Ascending aorta (tissue), 2 donors: ENCODE measurements around the gene FSTL5. TPM values are rescaled to one million over a fixed set of nuclear protein-coding genes. Genes with fewer than 3 reads are reported as not detected.

Experiments
- DNase-seq, 2 donors: peaks; one replicate each; pipeline ENCODE4 v3.0.0-alpha.2; 2019; ENCODE audit warnings: low spot score in 2 of 2
- H3K27ac ChIP-seq, 2 donors: fragments of 200-600 bp; sonication (generic); one replicate each; pipeline ENCODE4 v1.5.1; 2016 to 2017; ENCODE audit warnings: mild to moderate bottlenecking in 1 of 2
- H3K27me3 ChIP-seq: fragments of 200-600 bp; sonication (generic); one replicate; pipeline ENCODE4 v1.5.1; 2017
- H3K36me3 ChIP-seq, 2 donors: fragments of 200-600 bp; sonication (generic); one replicate each; pipeline ENCODE4 v1.5.1; 2016
- H3K4me1 ChIP-seq, 2 donors: fragments of 200-600 bp; sonication (generic); one replicate each; pipeline ENCODE4 v1.5.1; 2016 to 2017; ENCODE audit warnings: mild to moderate bottlenecking in 1 of 2
- H3K4me3 ChIP-seq, 2 donors: fragments of 200-600 bp; sonication (generic); one replicate each; pipeline ENCODE4 v1.5.1; 2016 to 2017; ENCODE audit warnings: mild to moderate bottlenecking in 1 of 2
- H3K9me3 ChIP-seq, 2 donors: fragments of 200-600 bp; sonication (generic); one replicate each; pipeline ENCODE4 v1.5.1; 2016
- CTCF ChIP-seq, 3 experiments: fragments of 200-600 bp in 2 of 3; fragments of 450-650 bp in 1 of 3; sonication (generic) in 2 of 3; IDR thresholded peaks; one replicate each; pipeline ENCODE4 v1.5.1; 2016 to 2019; ENCODE audit warnings: antibody characterized with exemption in 3 of 3, mild to moderate bottlenecking in 1 of 3, moderate library complexity in 1 of 3
- intact Hi-C: fragments of 100-400 bp; cut with DNase I; formaldehyde crosslinking; loops from one replicate; pipeline ENCODE4 v1.15.1; 2023
- total RNA-seq: library from RNA; depleted of rRNA; stranded (reverse); fragments of >200 nt; gene quantifications from one replicate; pipeline ENCODE4 v1.1.0, GENCODE V29; 2016

The FSTL5 gene
- total RNA-seq, 1 donor from 2014 or later, result not detected

DNA sequence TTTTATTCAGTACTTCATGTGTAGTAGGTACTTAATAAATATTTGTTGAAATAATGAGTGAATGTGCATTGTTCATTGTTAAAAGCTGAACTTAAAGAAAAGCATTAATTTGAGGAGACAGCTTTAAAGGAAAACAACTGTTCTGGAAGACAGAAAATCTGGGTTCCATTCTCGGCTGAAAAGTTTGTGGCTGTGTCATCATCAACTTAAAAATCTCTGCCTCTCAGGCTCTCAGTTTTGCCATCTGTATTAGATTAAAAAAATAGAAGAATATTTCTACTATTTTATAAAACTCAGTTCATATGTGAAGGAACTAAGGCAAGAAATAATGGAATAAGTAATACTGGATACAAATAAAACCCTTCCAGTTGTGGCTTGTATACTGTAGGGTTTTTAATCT is 62.5 kb downstream of the FSTL5 start:
- Histone ChIP-seq H3K9me3 (peaks cover 0 to 4% of the 10 kb centered on the region in 2 donors), H3K27ac (no peak overlapping the region), H3K36me3 (no peaks in the 10 kb centered on the region), H3K27me3 (no peaks in the 10 kb centered on the region), H3K4me3 (no peak overlapping the region), H3K4me1 (no peaks in the 10 kb centered on the region)
- no peak for TF ChIP-seq CTCF (IDR thresholded peaks at IDR 0.05)
- intact Hi-C loops, result no loop called here
- no peak for DNase-seq

DNA sequence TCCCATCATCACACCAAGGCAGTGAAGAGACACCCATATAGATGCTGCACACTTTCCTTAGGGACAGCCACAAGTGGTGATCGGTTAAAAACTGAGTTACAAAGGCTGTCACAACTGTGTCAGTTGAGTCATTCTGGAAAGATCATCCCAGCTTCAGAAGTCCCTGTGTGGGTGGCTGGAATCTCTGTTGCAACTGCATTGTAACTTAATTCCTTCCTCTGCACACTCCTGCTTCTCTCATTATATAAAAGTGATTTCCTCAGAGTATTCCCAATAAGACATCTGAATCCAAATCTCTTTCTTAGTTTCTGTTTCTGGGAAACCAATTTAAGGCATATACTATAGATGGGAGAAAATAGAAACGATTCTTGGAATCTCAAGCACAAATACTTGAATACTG is 88.1 kb downstream of the FSTL5 start:
- H3K4me1 ChIP-seq, result no peaks in the 10 kb centered on the region
- H3K4me3 ChIP-seq, result no peak overlapping the region
- no peaks in the 10 kb centered on the region for H3K9me3 ChIP-seq
- no peak overlapping the region for H3K27ac ChIP-seq
- H3K27me3 ChIP-seq, result no peaks in the 10 kb centered on the region
- H3K36me3 ChIP-seq, result no peaks in the 10 kb centered on the region
- DNase-seq, result no peak
- TF ChIP-seq CTCF (IDR thresholded peaks at IDR 0.05), result no peak
- intact Hi-C loops, result no loop called here

DNA sequence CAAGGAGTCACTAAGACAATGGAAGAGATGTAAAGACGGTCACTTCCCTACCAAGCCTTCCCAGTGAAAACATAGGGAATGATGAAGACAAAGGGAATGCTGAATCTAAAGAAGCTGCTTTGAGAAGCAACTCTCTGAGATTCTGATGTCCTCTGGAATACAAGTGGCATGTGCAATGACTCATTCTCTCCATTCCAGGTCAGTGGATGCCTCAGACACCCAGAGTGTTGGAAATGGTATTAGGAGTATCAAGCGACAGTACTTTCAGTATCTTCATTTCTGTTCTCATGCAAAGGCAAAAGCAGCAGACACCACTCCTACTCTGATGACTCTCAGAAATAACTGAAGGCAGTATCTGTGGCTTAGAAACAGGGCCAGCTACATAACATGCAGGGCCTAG is 102.6 kb downstream of the FSTL5 start:
- intact Hi-C loops, result no loop called here
- Histone ChIP-seq H3K4me3 (no peak overlapping the region), H3K27me3 (no peaks in the 10 kb centered on the region), H3K4me1 (no peaks in the 10 kb centered on the region), H3K9me3 (no peaks in the 10 kb centered on the region), H3K36me3 (no peaks in the 10 kb centered on the region), H3K27ac (no peak overlapping the region)
- DNase-seq, result no peak
- no peak for TF ChIP-seq CTCF (IDR thresholded peaks at IDR 0.05)

DNA sequence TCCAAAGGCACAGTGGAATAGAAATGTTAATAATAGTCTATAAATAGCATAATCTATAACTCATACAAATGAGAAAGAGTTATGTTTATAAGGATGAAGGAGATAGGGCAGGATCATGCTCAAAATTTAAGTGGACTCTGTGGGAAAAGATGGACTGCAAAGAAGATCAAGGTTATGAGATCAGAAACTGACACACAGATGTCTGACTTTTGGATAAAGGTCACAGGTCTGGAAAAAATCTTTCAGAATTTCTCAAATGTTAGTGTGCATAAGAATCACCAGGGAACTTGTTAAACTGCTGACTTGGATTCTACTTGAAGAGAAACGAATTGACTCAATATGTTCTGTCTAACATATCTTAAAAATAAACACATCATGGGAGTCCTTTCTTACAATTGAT is 104.1 kb downstream of the FSTL5 start:
- Histone ChIP-seq H3K9me3 (no peaks in the 10 kb centered on the region), H3K36me3 (no peaks in the 10 kb centered on the region), H3K4me1 (no peaks in the 10 kb centered on the region), H3K4me3 (no peak overlapping the region), H3K27me3 (no peaks in the 10 kb centered on the region), H3K27ac (no peak overlapping the region)
- TF ChIP-seq CTCF (IDR thresholded peaks at IDR 0.05), result no peak
- no peak for DNase-seq
- intact Hi-C loops, result no loop called here

DNA sequence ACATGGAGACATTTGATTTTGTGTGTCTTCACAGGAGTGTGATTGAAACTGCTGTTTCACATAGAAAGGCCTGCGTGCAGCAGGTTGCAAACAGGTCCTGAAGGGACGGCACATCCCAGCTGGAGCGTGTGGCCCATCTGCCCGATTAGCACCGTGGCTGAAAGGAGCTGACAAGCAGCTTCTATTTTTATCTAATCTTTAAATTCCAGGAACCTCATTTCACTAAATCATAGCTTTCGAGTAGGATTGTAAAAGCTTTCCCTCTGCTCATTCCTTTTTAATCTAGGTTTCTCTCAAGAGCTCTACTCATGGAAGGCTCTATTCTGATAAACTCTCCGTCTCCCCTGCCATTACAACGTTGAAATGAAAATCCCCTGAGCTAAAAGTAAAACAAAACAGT is 106.8 kb downstream of the FSTL5 start:
- H3K9me3 ChIP-seq, result no peaks in the 10 kb centered on the region
- H3K27me3 ChIP-seq, result no peaks in the 10 kb centered on the region
- H3K4me3 ChIP-seq, result no peak overlapping the region
- no peaks in the 10 kb centered on the region for H3K4me1 ChIP-seq
- H3K36me3 ChIP-seq, result no peaks in the 10 kb centered on the region
- DNase-seq, result no peak
- intact Hi-C loops, result no loop called here
- no peak for TF ChIP-seq CTCF (IDR thresholded peaks at IDR 0.05)
- H3K27ac ChIP-seq, result no peak overlapping the region

DNA sequence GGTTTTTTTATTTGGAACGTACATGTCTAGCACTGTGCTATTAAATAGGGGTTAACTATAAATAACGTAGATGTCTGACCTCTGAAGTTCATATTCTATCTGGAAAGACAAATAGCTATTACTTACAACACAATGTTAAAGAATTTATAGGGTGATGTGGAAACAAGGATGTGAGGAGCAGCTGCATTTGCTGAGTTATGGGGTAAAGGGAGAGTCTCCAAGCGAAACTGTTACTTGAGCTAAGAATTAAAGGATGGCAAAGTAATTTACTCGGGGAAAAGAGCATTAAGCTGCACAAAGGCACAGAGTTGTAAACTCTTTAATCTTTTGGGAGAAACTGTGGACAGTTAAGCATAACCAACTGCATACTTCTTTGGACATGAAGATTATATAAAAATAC is 117.7 kb downstream of the FSTL5 start:
- H3K36me3 ChIP-seq, result no peaks in the 10 kb centered on the region
- intact Hi-C loops, result no loop called here
- no peak overlapping the region for H3K27ac ChIP-seq
- TF ChIP-seq CTCF (IDR thresholded peaks at IDR 0.05), result no peak
- H3K27me3 ChIP-seq, result no peaks in the 10 kb centered on the region
- H3K4me3 ChIP-seq, result no peak overlapping the region
- no peaks in the 10 kb centered on the region for H3K4me1 ChIP-seq
- H3K9me3 ChIP-seq, result no peaks in the 10 kb centered on the region
- no peak for DNase-seq
